GM23248 (cell line): ENCODE measurements around the gene LRP2BP. TPM values are rescaled to one million over a fixed set of nuclear protein-coding genes. Genes with fewer than 3 reads are reported as not detected.

Experiments
- DNase-seq: peaks from one replicate; pipeline ENCODE4 v3.0.0-alpha.2; 2015
- H2AFZ ChIP-seq: fragments of 200-600 bp; sonication (generic); 2 replicates; pipeline ENCODE4 v1.6.1; 2016; ENCODE audit warnings: antibody characterized with exemption
- H3F3A ChIP-seq: fragments of 200-600 bp; sonication (generic); 2 replicates; pipeline ENCODE4 v1.6.1; 2016; ENCODE audit warnings: mild to moderate bottlenecking, antibody characterized with exemption, mixed run types; ENCODE audit not compliant: insufficient read depth
- H3K27ac ChIP-seq: fragments of 200-600 bp; sonication (generic); 2 replicates; pipeline ENCODE4 v1.5.1; 2016; ENCODE audit warnings: mild to moderate bottlenecking
- H3K27me3 ChIP-seq: fragments of 200-600 bp; sonication (generic); replicated peaks from 2 replicates; pipeline ENCODE4 v1.6.1; 2016; ENCODE audit warnings: mild to moderate bottlenecking; ENCODE audit not compliant: insufficient read depth
- H3K36me3 ChIP-seq: fragments of 200-600 bp; sonication (generic); 2 replicates; pipeline ENCODE4 v1.6.1; 2016; ENCODE audit warnings: low read depth, mild to moderate bottlenecking
- H3K4me1 ChIP-seq: fragments of 200-600 bp; sonication (generic); 2 replicates; pipeline ENCODE4 v1.6.1; 2016; ENCODE audit warnings: mild to moderate bottlenecking; ENCODE audit not compliant: insufficient read depth
- H3K4me2 ChIP-seq: fragments of 200-600 bp; sonication (generic); one replicate; pipeline ENCODE4 v1.6.1; 2016; ENCODE audit warnings: mild to moderate bottlenecking; ENCODE audit not compliant: unreplicated experiment
- H3K4me3 ChIP-seq: fragments of 200-600 bp; sonication (generic); 2 replicates; pipeline ENCODE4 v1.5.1; 2016; ENCODE audit warnings: mild to moderate bottlenecking
- H3K79me2 ChIP-seq: fragments of 200-600 bp; sonication (generic); 2 replicates; pipeline ENCODE4 v1.6.1; 2016; ENCODE audit warnings: mild to moderate bottlenecking; ENCODE audit not compliant: insufficient read depth
- H3K9ac ChIP-seq: fragments of 200-600 bp; sonication (generic); 2 replicates; pipeline ENCODE4 v1.6.1; 2016; ENCODE audit warnings: mild to moderate bottlenecking
- H3K9me2 ChIP-seq: fragments of 200-600 bp; sonication (generic); 2 replicates; pipeline ENCODE4 v1.6.1; 2016; ENCODE audit warnings: mixed run types, mild to moderate bottlenecking, moderate library complexity; ENCODE audit not compliant: insufficient read depth
- H3K9me3 ChIP-seq: fragments of 200-600 bp; sonication (generic); one replicate; pipeline ENCODE4 v1.6.1; 2017; ENCODE audit warnings: low read depth
- H4K20me1 ChIP-seq: fragments of 200-600 bp; sonication (generic); 2 replicates; pipeline ENCODE4 v1.6.0; 2016; ENCODE audit not compliant: insufficient read depth
- EZH2 ChIP-seq: fragments of 200-600 bp; sonication (generic); IDR thresholded peaks from 2 replicates; pipeline ENCODE4 v1.6.1; 2018; ENCODE audit warnings: antibody characterized with exemption, mild to moderate bottlenecking; ENCODE audit not compliant: insufficient read depth, poor library complexity, severe bottlenecking
- EZH2phosphoT487 ChIP-seq: fragments of 200-600 bp; sonication (generic); IDR thresholded peaks from 2 replicates; pipeline ENCODE4 v1.6.1; 2018; ENCODE audit warnings: antibody characterized with exemption, moderate library complexity, mild to moderate bottlenecking, low read depth; ENCODE audit not compliant: insufficient read depth
- WGBS, 2 experiments: methylation state at CpG; one replicate each; pipeline ENCODE4 v1.1.6; 2015 to 2017; ENCODE audit warnings: low lambda C conversion rate in 2 of 2, low coverage in 1 of 2; ENCODE audit errors: missing lambda C conversion rate in 2 of 2; 5-methylcytosine and 5-hydroxymethylcytosine counted together
- in situ Hi-C: fragments of 300-500 bp; cut with MboI; formaldehyde crosslinking; loops from 2 replicates; pipeline ENCODE4 v1.15.0; 2020
- polyA plus RNA-seq: library from polyadenylated mRNA; unstranded; fragments of >200 nt; fragmentation: Nextera tagmentation; extraction: Ambion mirVana; gene quantifications from 2 replicates; pipeline ENCODE4 v1.2.1, GENCODE V29; 2016
- total RNA-seq: library from RNA; depleted of rRNA; stranded (reverse); fragments of >200 nt; shearing (Covaris generic); gene quantifications from 2 replicates; pipeline ENCODE4 v1.2.3, GENCODE V29; 2014

Gene LRP2BP
- total and polyA plus RNA-seq, 2 experiments from 2014 or later: 0.76 TPM; not detected in 1

DNA sequence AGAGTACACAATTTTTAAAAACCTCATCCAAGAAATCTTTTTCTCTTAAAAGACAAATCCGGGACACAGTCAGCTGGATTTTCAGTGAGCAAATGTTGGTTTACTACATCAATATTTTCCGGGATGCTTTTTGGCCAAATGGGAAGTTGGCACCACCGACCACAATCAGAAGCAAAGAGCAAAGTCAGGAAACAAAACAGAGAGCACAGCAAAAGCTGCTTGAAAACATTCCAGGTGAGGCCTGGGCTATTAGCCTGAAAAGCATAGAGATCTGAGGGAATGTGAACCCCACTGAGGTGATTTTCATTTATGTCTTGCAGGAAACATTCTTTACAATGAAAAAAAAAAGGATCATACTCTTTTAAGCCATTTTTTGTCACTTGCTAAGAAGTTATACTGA, 33.9 kb downstream of the LRP2BP start:
- H3K4me2 ChIP-seq: no peak overlapping the region
- H3K9me3 ChIP-seq: no peaks in the 10 kb centered on the region
- H3K27ac ChIP-seq: no peak overlapping the region
- 95 to 97% methylated on average over 3 of the region's 3 CpGs for WGBS, 2 experiments
- no peak overlapping the region for H3K4me3 ChIP-seq
- 0 out of 2 replicates have a peak, but pooled peaks cover 4% of the 10 kb centered on the region for H3F3A ChIP-seq
- H4K20me1 ChIP-seq: no peaks in the 10 kb centered on the region
- no peak for DNase-seq
- H3K36me3 ChIP-seq: peaks cover 9% of the 10 kb centered on the region; the same call in 1 of the 2 replicates
- TF ChIP-seq EZH2 (no peak), EZH2phosphoT487 (no peak)
- no peaks in the 10 kb centered on the region for H3K27me3 ChIP-seq
- no peaks in the 10 kb centered on the region for H3K79me2 ChIP-seq
- H2AFZ ChIP-seq: no peak overlapping the region
- no peak overlapping the region for H3K9ac ChIP-seq
- peaks cover 12% of the 10 kb centered on the region for H3K4me1 ChIP-seq
- H3K9me2 ChIP-seq: no peaks in the 10 kb centered on the region
- in situ Hi-C loops: no loop called here

DNA sequence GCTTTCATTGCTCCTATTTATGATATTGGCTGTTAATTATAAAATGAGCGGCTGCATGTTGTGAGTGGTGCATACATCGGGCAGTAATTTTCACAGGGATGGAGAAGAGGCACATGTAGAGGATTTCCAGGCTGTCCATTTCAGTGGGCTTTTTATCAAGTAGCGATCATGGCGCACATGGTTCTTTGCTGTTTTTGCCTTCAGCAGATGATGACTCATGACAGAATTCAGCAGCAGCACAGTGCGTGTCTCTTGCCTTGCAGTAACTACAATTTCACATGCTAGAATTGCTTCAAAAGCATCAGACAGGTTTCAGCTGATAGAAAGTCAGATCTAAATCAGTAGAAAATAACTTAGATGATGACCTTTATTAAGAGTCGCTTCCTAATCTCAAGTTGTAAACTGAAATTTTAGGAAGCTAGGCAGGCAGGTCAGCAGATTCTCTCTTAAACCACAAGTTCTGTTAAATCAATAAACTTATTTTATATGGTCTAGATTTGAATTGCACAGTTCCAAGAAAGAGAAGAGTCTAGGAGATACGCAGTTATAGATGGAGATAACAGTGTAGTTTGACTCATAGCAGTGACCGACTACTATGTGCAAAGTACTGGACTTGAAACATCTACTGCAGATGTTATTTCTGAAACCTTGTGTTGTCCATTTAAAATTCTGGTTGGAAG, 35.8 kb downstream of the LRP2BP start:
- whole genome bisulfite sequencing, 2 experiments: 97 to 98% methylated on average over 8 of the region's 8 CpGs
- no peaks in the 10 kb centered on the region for H3K9me2 ChIP-seq
- H4K20me1 ChIP-seq: no peaks in the 10 kb centered on the region
- in situ Hi-C loops: no loop called here
- no peaks in the 10 kb centered on the region for H3K79me2 ChIP-seq
- H3K9ac ChIP-seq: no peak overlapping the region
- peak; percentile 8 for DNase-seq
- no peak for TF ChIP-seq EZH2
- TF ChIP-seq EZH2phosphoT487: no peak
- no peak overlapping the region for H3K27ac ChIP-seq
- no peaks in the 10 kb centered on the region for H3K27me3 ChIP-seq
- H3F3A ChIP-seq: 0 out of 2 replicates have a peak, but pooled peaks cover 8% of the 10 kb centered on the region
- H3K9me3 ChIP-seq: no peaks in the 10 kb centered on the region
- H3K36me3 ChIP-seq: peaks cover 9% of the 10 kb centered on the region; the same call in 1 of the 2 replicates
- no peak overlapping the region for H3K4me3 ChIP-seq
- H2AFZ ChIP-seq: no peak overlapping the region
- H3K4me2 ChIP-seq: no peak overlapping the region
- peaks cover 12% of the 10 kb centered on the region for H3K4me1 ChIP-seq

DNA sequence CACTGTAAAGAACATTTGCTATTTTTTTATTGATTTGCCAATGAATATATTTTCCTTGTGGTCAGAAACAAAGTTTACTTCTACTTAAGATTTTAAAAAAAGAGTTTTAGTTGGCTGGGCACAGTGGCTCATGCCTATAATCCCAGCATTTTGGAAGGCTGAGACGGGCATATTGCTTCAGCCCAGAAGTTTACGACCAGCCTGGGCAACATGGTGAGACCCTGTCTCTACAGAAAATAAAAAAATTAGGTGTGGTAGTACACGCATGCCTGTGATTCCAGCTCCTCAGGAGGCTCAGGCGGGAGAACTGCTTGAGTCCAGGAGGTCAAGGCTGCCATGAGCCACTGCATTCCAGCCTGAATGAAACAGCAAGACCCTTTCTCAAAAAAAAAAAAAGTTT, 36.8 kb downstream of the LRP2BP start:
- Histone ChIP-seq H3K27ac (peak overlapping the region; percentile 46), H3K27me3 (no peaks in the 10 kb centered on the region), H3K9me3 (no peaks in the 10 kb centered on the region), H3K4me1 (peaks cover 12% of the 10 kb centered on the region), H3K9ac (no peak overlapping the region), H3F3A (0 out of 2 replicates have a peak, but pooled peaks cover 8% of the 10 kb centered on the region), H3K79me2 (no peaks in the 10 kb centered on the region), H2AFZ (no peak overlapping the region), H4K20me1 (no peaks in the 10 kb centered on the region), H3K4me2 (peak overlapping the region; percentile 12), H3K36me3 (peaks cover 9% of the 10 kb centered on the region; the same call in 1 of the 2 replicates), H3K9me2 (no peaks in the 10 kb centered on the region), H3K4me3 (no peak overlapping the region)
- TF ChIP-seq EZH2phosphoT487 (no peak), EZH2 (no peak)
- WGBS, 2 experiments: 94% methylated on average over 4 of the region's 4 CpGs
- in situ Hi-C loops: no loop called here
- no peak for DNase-seq

DNA sequence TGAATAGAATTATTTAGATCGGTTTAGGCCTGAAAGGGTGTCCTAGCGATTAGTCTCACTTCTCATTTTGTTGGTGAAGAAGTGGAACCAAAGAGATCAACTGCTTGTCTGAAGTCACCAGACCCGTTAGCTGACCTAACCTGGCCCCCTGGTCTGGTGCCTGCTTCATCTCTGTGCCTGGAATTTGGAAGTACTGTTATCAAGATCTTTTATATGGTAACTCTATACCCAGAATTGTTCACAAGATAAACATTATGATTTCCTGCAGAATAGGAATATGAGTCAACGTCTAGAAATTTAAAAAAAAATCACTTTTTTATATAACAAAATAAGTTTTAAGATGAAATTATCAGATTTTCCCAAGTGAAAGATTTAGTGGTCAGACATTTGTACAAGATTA, 37.2 kb downstream of the LRP2BP start:
- Histone ChIP-seq H4K20me1 (no peaks in the 10 kb centered on the region), H3K4me1 (peaks cover 12% of the 10 kb centered on the region), H3K9me3 (no peaks in the 10 kb centered on the region), H3K27ac (peak overlapping the region; percentile 46), H3K36me3 (peaks cover 9% of the 10 kb centered on the region; the same call in 1 of the 2 replicates), H2AFZ (no peak overlapping the region), H3K27me3 (no peaks in the 10 kb centered on the region), H3K79me2 (no peaks in the 10 kb centered on the region), H3F3A (0 out of 2 replicates have a peak, but pooled peaks cover 8% of the 10 kb centered on the region), H3K9ac (no peak overlapping the region), H3K9me2 (no peaks in the 10 kb centered on the region), H3K4me3 (no peak overlapping the region), H3K4me2 (peak overlapping the region; percentile 12)
- in situ Hi-C loops: no loop called here
- no peak for TF ChIP-seq EZH2phosphoT487
- TF ChIP-seq EZH2: no peak
- DNase-seq: peak; percentile 39
- 89 to 90% methylated on average over 4 of the region's 4 CpGs for WGBS, 2 experiments
